IMR-90 (cell line): ENCODE results near the gene RPS6KA5. TPM values are rescaled to one million over a fixed set of nuclear protein-coding genes. Genes with fewer than 3 reads are reported as not detected.

Experiments
- ATAC-seq: fragments of 200-7000 bp; cut with Tn5 transposase; 2 replicates; pipeline ENCODE4 v1.9.1; 2020; ENCODE audit warnings: low read depth, mild to moderate bottlenecking, moderate library complexity
- BruUV-seq: library from RNA; stranded (reverse); fragments of 400-500 nt; replicated peaks from 2 replicates; lab custom pipeline; 2021; lab: Mats Ljungman, UMichigan
- CTCF ChIA-PET: fragments of 300-600 bp; formaldehyde crosslinking; extraction: SDS; loops from one replicate; lab custom pipeline; 2021; ENCODE audit warnings: antibody characterized with exemption; lab: Yijun Ruan, JAX
- POLR2A ChIA-PET: fragments of 300-600 bp; sonication (Branson Sonifier 250); formaldehyde crosslinking; loops from one replicate; lab custom pipeline; 2022; ENCODE audit warnings: antibody characterized with exemption; ENCODE audit not compliant: unreplicated experiment; lab: Charles Lee
- DNase-seq: peaks from one replicate; pipeline ENCODE4 v3.0.0; 2013
- H2AFZ ChIP-seq: replicated peaks from 2 replicates; pipeline ENCODE3; 2013; ENCODE audit warnings: low read length, mild to moderate bottlenecking; ENCODE audit not compliant: poor library complexity
- H2AK5ac ChIP-seq: 2 replicates; pipeline ENCODE4 v1.6.1; 2013; ENCODE audit warnings: low read depth, low read length, inconsistent platforms
- H2AK9ac ChIP-seq: replicated peaks from 2 replicates; pipeline ENCODE3; 2013; ENCODE audit warnings: mild to moderate bottlenecking, low read depth, low read length, moderate library complexity; ENCODE audit not compliant: poor library complexity
- H2BK120ac ChIP-seq: 2 replicates; pipeline ENCODE4 v1.6.1; 2013; ENCODE audit warnings: low read depth, low read length, inconsistent platforms
- H2BK15ac ChIP-seq: 3 replicates; pipeline ENCODE4 v1.6.1; 2013; ENCODE audit warnings: low read depth, low read length, inconsistent platforms
- H2BK20ac ChIP-seq: 2 replicates; pipeline ENCODE4 v1.6.1; 2013; ENCODE audit warnings: low read depth, mild to moderate bottlenecking, inconsistent platforms, low read length, moderate library complexity
- H2BK5ac ChIP-seq: 2 replicates; pipeline ENCODE4 v1.6.1; 2013; ENCODE audit warnings: mild to moderate bottlenecking, low read depth, low read length, inconsistent platforms; ENCODE audit not compliant: poor library complexity, severe bottlenecking
- H3K14ac ChIP-seq: replicated peaks from 2 replicates; pipeline ENCODE4 v1.6.1; 2013; ENCODE audit warnings: low read depth, low read length, inconsistent platforms
- H3K18ac ChIP-seq: 2 replicates; pipeline ENCODE4 v1.6.1; 2013; ENCODE audit warnings: low read depth, low read length, control low read depth
- H3K23ac ChIP-seq: 2 replicates; pipeline ENCODE4 v1.6.1; 2013; ENCODE audit warnings: low read depth, low read length, inconsistent platforms
- H3K27ac ChIP-seq: 2 replicates; pipeline ENCODE4 v1.5.1; 2013; ENCODE audit warnings: mild to moderate bottlenecking, control low read depth, low read length; ENCODE audit not compliant: insufficient read depth
- H3K27me3 ChIP-seq: 2 replicates; pipeline ENCODE4 v1.6.1; 2013; ENCODE audit warnings: low read length; ENCODE audit not compliant: control insufficient read depth, insufficient read depth
- H3K36me3 ChIP-seq: 2 replicates; pipeline ENCODE4 v1.6.1; 2013; ENCODE audit warnings: low read length, mixed read lengths; ENCODE audit not compliant: control insufficient read depth, insufficient read depth
- H3K4ac ChIP-seq: 2 replicates; pipeline ENCODE4 v1.6.1; 2013; ENCODE audit warnings: low read depth, low read length, inconsistent platforms
- H3K4me1 ChIP-seq: 2 replicates; pipeline ENCODE4 v1.6.1; 2013; ENCODE audit warnings: low read length, mixed read lengths; ENCODE audit not compliant: control insufficient read depth, insufficient read depth
- H3K4me2 ChIP-seq: 2 replicates; pipeline ENCODE4 v1.6.1; 2013; ENCODE audit warnings: low read depth, mild to moderate bottlenecking, control low read depth, low read length, moderate library complexity
- H3K4me3 ChIP-seq: 2 replicates; pipeline ENCODE4 v1.5.1; 2013; ENCODE audit warnings: low read depth, mild to moderate bottlenecking, control low read depth, low read length, moderate library complexity; ENCODE audit not compliant: insufficient read depth
- H3K56ac ChIP-seq: 2 replicates; pipeline ENCODE4 v1.6.1; 2013; ENCODE audit warnings: low read length, inconsistent platforms; ENCODE audit not compliant: insufficient read depth; ENCODE audit errors: extremely low read depth
- H3K79me1 ChIP-seq, 2 experiments: 2 replicates each; pipeline ENCODE4 v1.6.1; 2013; ENCODE audit warnings: low read length in 2 of 2, inconsistent platforms in 1 of 2, low read depth in 1 of 2
- H3K9ac ChIP-seq: 2 replicates; pipeline ENCODE4 v1.6.1; 2013; ENCODE audit warnings: low read depth, low read length, control low read depth
- H3K9me1 ChIP-seq: 2 replicates; pipeline ENCODE4 v1.6.1; 2013; ENCODE audit warnings: low read length, inconsistent platforms; ENCODE audit not compliant: insufficient read depth
- H3K9me3 ChIP-seq: 2 replicates; pipeline ENCODE4 v1.6.1; 2013; ENCODE audit warnings: low read length; ENCODE audit not compliant: control insufficient read depth, insufficient read depth
- H4K20me1 ChIP-seq: 2 replicates; pipeline ENCODE4 v1.6.1; 2013; ENCODE audit warnings: low read length, inconsistent platforms; ENCODE audit not compliant: insufficient read depth
- H4K5ac ChIP-seq: 2 replicates; pipeline ENCODE4 v1.6.1; 2013; ENCODE audit warnings: mild to moderate bottlenecking, low read depth, low read length, control low read depth
- H4K8ac ChIP-seq, 2 experiments: 2 replicates each; pipeline ENCODE4 v1.6.1; 2013; ENCODE audit warnings: low read depth in 2 of 2, low read length in 2 of 2, control low read depth in 1 of 2, inconsistent platforms in 1 of 2
- H4K91ac ChIP-seq: 2 replicates; pipeline ENCODE4 v1.6.1; 2013; ENCODE audit warnings: low read depth, low read length, inconsistent platforms; ENCODE audit not compliant: insufficient read depth
- BHLHE40 ChIP-seq: fragments of 150-350 bp; IDR thresholded peaks from 2 replicates; pipeline ENCODE4 v1.6.1; 2016; ENCODE audit warnings: mild to moderate bottlenecking, low read depth, low read length
- CEBPB ChIP-seq: IDR thresholded peaks from 2 replicates; pipeline ENCODE4 v1.6.1; 2012; ENCODE audit warnings: low read depth, low read length, improper control_type of control experiment
- ELK1 ChIP-seq: fragments of 150-350 bp; IDR thresholded peaks from 2 replicates; pipeline ENCODE4 v1.6.1; 2016; ENCODE audit warnings: low read depth, mild to moderate bottlenecking, low read length, moderate library complexity, borderline replicate concordance
- NFE2L2 ChIP-seq: fragments of 150-350 bp; IDR thresholded peaks from 2 replicates; pipeline ENCODE4 v1.6.1; 2016; ENCODE audit warnings: low read depth, mild to moderate bottlenecking, low read length
- USF2 ChIP-seq: fragments of 150-350 bp; IDR thresholded peaks from 2 replicates; pipeline ENCODE4 v1.6.1; 2017; ENCODE audit warnings: mild to moderate bottlenecking, antibody characterized with exemption, low read length, low read depth
- WGBS, 2 experiments: methylation state at CpG; one replicate each; pipeline versions ENCODE4 v1.1.5 to v1.1.7; 2013; ENCODE audit warnings: missing lambda C conversion rate in 2 of 2; ENCODE audit not compliant: insufficient read length in 1 of 2; ENCODE audit errors: extremely low coverage in 2 of 2; 5-methylcytosine and 5-hydroxymethylcytosine counted together
- dilution Hi-C: fragments of 300-500 bp; cut with HindIII; formaldehyde crosslinking; loops from one replicate; pipeline ENCODE4 v1.14.3; 2018; ENCODE audit warnings: low sequenced_read_pairs; ENCODE audit not compliant: unreplicated experiment
- in situ Hi-C: fragments of 300-500 bp; cut with MboI; formaldehyde crosslinking; loops from 3 replicates; pipeline ENCODE4 v1.14.3; 2019; ENCODE audit warnings: low sequenced_read_pairs, inconsistent platforms, mixed read lengths
- intact Hi-C: fragments of 100-400 bp; cut with micrococcal nuclease; formaldehyde crosslinking; loops from 2 replicates; pipeline ENCODE4 v1.10.0; 2022
- polyA plus RNA-seq, 3 experiments: library from polyadenylated mRNA; depleted of rRNA; stranded (reverse); fragments of >200 nt; gene quantifications; 2 replicates each; pipeline ENCODE4 v1.2.3, GENCODE V29; 2012; ENCODE audit warnings: low replicate concordance in 1 of 3
- total RNA-seq: library from RNA; depleted of rRNA; stranded (reverse); fragments of >200 nt; gene quantifications from 2 replicates; pipeline ENCODE4 v1.2.3, GENCODE V29; 2012

RPS6KA5 gene
- total and polyA plus RNA-seq, 2 of the 4 experiments (the other 2 are of a cell fraction): 0.36 TPM

GRCh38 chr14:91018481-91018880, 42.0 kb downstream of the RPS6KA5 start:
- no peak for DNase-seq
- TF ChIP-seq ELK1 (no peak), USF2 (no peak), NFE2L2 (no peak), CEBPB (no peak), BHLHE40 (no peak)
- no peaks in the 10 kb centered on the region for H3K9me3 ChIP-seq

More at GRCh38 chr14:91018481-91018880, 42.0 kb downstream of the RPS6KA5 start:
- H3K14ac ChIP-seq: no peak overlapping the region
- H3K9ac ChIP-seq: no peak overlapping the region
- no peak overlapping the region for H3K56ac ChIP-seq
- no peak overlapping the region for H2BK20ac ChIP-seq
- no peak overlapping the region for H2AFZ ChIP-seq
- no peak for ATAC-seq
- H3K4me2 ChIP-seq: no peak overlapping the region
- no peak overlapping the region for H3K18ac ChIP-seq
- H2BK5ac ChIP-seq: no peak overlapping the region
- peak overlapping the region; percentile 55 for H2AK9ac ChIP-seq
- H3K4me3 ChIP-seq: no peak overlapping the region
- no peak overlapping the region for H2BK120ac ChIP-seq
- H2BK15ac ChIP-seq: no peak overlapping the region
- H2AK5ac ChIP-seq: no peak overlapping the region
- H3K4ac ChIP-seq: no peak overlapping the region
- H4K8ac ChIP-seq: no peak overlapping the region
- no peak overlapping the region for H4K91ac ChIP-seq
- no peak overlapping the region for H4K5ac ChIP-seq
- H3K4me1 ChIP-seq: no peaks in the 10 kb centered on the region
- no peaks in the 10 kb centered on the region for H4K20me1 ChIP-seq
- dilution Hi-C loops: no loop called here
- ChIA-PET POLR2A (no interaction called here), CTCF (no interaction called here)
- intact Hi-C loops: no loop called here
- H3K23ac ChIP-seq: no peak overlapping the region
- no peak overlapping the region for H3K27ac ChIP-seq
- 100% methylated on average over 2 of the region's 5 CpGs; no CpG with 5 or more reads in 1 of the 2 experiments for WGBS, 2 experiments
- in situ Hi-C loops: no loop called here
- H3K27me3 ChIP-seq: no peaks in the 10 kb centered on the region
- H3K9me1 ChIP-seq: no peaks in the 10 kb centered on the region
- no peaks in the 10 kb centered on the region for H3K36me3 ChIP-seq
- no peaks in the 10 kb centered on the region for H3K79me1 ChIP-seq
- no TSS peak for BruUV-seq
